ENCODE measurements around the gene ALKBH7. TPM values are rescaled to one million over a fixed set of nuclear protein-coding genes. Genes with fewer than 3 reads are reported as not detected.
A peak's percentile ranks its signal among the peaks of the same experiment; 100 is the strongest.

The ALKBH7 gene
- total and polyA plus RNA-seq, 2 donors from 2014 or later, result 70.3 to 175 TPM

DNA sequence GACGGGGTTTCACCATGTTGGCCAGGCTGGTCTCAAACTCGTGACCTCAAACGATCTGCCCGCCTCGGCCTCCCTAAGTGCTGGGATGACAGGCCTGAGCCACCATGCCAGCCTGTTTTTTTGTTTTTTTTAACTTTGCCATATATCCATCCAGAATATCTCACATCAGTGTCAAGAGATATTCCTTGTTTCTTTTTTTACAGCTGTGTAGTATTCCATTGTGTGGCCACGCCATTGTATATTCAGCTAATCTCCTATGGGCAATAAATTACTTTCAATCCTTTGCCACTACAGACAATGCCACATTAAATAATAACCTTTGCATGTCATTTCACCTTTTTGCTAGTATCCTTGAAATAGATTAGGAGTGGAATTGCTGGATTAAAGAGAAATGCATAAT, 36.8 kb downstream of the ALKBH7 start:
- TF ChIP-seq, protein P1, sequence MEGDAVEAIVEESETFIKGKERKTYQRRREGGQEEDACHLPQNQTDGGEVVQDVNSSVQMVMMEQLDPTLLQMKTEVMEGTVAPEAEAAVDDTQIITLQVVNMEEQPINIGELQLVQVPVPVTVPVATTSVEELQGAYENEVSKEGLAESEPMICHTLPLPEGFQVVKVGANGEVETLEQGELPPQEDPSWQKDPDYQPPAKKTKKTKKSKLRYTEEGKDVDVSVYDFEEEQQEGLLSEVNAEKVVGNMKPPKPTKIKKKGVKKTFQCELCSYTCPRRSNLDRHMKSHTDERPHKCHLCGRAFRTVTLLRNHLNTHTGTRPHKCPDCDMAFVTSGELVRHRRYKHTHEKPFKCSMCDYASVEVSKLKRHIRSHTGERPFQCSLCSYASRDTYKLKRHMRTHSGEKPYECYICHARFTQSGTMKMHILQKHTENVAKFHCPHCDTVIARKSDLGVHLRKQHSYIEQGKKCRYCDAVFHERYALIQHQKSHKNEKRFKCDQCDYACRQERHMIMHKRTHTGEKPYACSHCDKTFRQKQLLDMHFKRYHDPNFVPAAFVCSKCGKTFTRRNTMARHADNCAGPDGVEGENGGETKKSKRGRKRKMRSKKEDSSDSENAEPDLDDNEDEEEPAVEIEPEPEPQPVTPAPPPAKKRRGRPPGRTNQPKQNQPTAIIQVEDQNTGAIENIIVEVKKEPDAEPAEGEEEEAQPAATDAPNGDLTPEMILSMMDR (IDR thresholded peaks at IDR 0.05; ENCODE audit: borderline replicate concordance, extremely low read depth, insufficient read depth), result no peak
- Histone ChIP-seq H3K27me3 (ENCODE audit: control insufficient read depth, insufficient read depth, low read length) (no peaks in the 10 kb centered on the region), H3K36me3 (ENCODE audit: control insufficient read depth in 2 of 3, insufficient read depth in 3 of 3, low read length in 3 of 3) (peaks cover 0 to 3% (median 0%) of the 10 kb centered on the region in 3 donors), H3K27ac (ENCODE audit: low read depth in 2 of 2, low read length in 2 of 2) (no peak overlapping the region), H3K4me1 (ENCODE audit: control insufficient read depth in 2 of 3, insufficient read depth in 2 of 3, low read depth in 1 of 3, low read length in 3 of 3) (peaks cover 0 to 6% (median 0%) of the 10 kb centered on the region in 3 donors), H3K9ac (ENCODE audit: low read length in 3 of 3) (no peak overlapping the region), H3K4me3 (ENCODE audit: low read length in 3 of 3) (no peak overlapping the region), H3K9me3 (ENCODE audit: control insufficient read depth in 2 of 3, insufficient read depth in 1 of 3, low read length in 3 of 3) (no peaks in the 10 kb centered on the region)
- DNase-seq (no peak), FAIRE-seq (no peak)
- intact Hi-C loops (cut with DNase I), result no loop called here

DNA sequence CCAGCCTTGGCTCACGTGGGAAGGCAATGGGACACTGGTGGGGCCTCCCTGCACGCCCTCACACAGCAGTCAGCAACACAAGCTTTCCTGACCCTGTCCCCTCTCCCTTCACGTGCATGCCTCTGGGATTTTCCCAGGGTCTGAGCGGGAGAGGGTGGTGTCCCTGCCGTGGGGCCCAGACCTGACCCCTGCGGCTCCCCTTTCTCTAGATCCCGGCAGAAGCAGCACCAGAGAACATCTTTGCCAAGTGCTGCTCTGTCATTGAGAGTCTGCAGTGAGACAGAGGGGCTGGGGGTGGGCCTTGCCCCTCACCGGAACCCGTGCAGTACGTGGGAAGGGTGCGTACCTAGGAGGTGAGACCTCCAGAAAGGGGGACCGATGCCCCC, 39.5 kb downstream of the ALKBH7 start:
- H3K4me3 ChIP-seq (ENCODE audit: low read length in 3 of 3), result no peak overlapping the region
- H3K36me3 ChIP-seq (ENCODE audit: control insufficient read depth in 2 of 3, insufficient read depth in 3 of 3, low read length in 3 of 3), result peaks cover 0 to 17% (median 6%) of the 10 kb centered on the region in 3 donors
- no peak overlapping the region for H3K27ac ChIP-seq (ENCODE audit: low read depth in 2 of 2, low read length in 2 of 2)
- no peak for DNase-seq
- H3K27me3 ChIP-seq (ENCODE audit: control insufficient read depth, insufficient read depth, low read length), result no peaks in the 10 kb centered on the region
- TF ChIP-seq, protein P1 (IDR thresholded peaks at IDR 0.05; ENCODE audit: borderline replicate concordance, extremely low read depth, insufficient read depth), result no peak
- no peak for FAIRE-seq
- no peak overlapping the region for H3K9ac ChIP-seq (ENCODE audit: low read length in 3 of 3)
- intact Hi-C loops (cut with DNase I), result no loop called here
- H3K9me3 ChIP-seq (ENCODE audit: control insufficient read depth in 2 of 3, insufficient read depth in 1 of 3, low read length in 3 of 3), result no peaks in the 10 kb centered on the region
- H3K4me1 ChIP-seq (ENCODE audit: control insufficient read depth in 2 of 3, insufficient read depth in 2 of 3, low read depth in 1 of 3, low read length in 3 of 3), result peaks cover 0 to 6% (median 0%) of the 10 kb centered on the region in 3 donors

DNA sequence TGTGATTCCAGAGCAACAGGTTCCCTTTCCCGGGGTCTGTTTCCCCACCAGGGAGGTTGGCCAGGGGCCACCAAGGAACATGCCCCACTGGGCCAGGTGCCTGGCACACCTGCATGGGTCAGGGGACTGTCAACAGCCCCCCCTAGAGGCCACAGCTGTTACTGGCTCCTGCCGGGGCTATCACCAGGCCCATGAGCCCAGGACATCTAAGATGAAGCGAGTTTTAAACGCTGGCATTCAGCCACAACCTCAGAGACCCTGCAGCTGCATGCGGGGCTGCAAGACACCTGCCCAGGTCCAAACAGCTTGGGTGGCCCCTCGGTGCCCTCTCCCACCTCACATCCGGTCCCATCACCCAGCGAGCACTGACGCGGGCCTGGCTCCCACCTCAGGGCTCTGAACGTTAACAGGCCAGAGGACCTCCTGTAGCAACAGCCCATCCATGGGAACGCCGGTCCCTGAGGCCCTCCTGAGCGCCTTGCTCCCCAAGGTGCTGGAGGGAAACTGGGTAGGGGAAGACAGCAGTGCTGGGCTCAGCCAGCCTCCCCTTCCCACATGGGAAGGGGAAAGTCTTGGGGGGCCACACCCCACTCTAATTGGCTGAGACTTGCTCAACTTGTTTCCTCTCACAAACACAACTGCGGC, 40.0 kb downstream of the ALKBH7 start:
- no peak for FAIRE-seq
- peaks cover 0 to 22% (median 9%) of the 10 kb centered on the region in 3 donors for H3K36me3 ChIP-seq (ENCODE audit: control insufficient read depth in 2 of 3, insufficient read depth in 3 of 3, low read length in 3 of 3)
- no peaks in the 10 kb centered on the region for H3K9me3 ChIP-seq (ENCODE audit: control insufficient read depth in 2 of 3, insufficient read depth in 1 of 3, low read length in 3 of 3)
- TF ChIP-seq, protein P1 (IDR thresholded peaks at IDR 0.05; ENCODE audit: borderline replicate concordance, extremely low read depth, insufficient read depth), result peak; percentile 53
- peak overlapping the region in 1 of 2 donors; percentile 32 for H3K27ac ChIP-seq (ENCODE audit: low read depth in 2 of 2, low read length in 2 of 2)
- no peak overlapping the region for H3K4me3 ChIP-seq (ENCODE audit: low read length in 3 of 3)
- H3K9ac ChIP-seq (ENCODE audit: low read length in 3 of 3), result no peak overlapping the region
- H3K4me1 ChIP-seq (ENCODE audit: control insufficient read depth in 2 of 3, insufficient read depth in 2 of 3, low read depth in 1 of 3, low read length in 3 of 3), result peaks cover 0 to 6% (median 0%) of the 10 kb centered on the region in 3 donors
- no peaks in the 10 kb centered on the region for H3K27me3 ChIP-seq (ENCODE audit: control insufficient read depth, insufficient read depth, low read length)
- DNase-seq, result peak in 3 of 5 donors; percentile 47 to 65 (median 56)
- intact Hi-C loops (cut with DNase I), result no loop called here

Data from kidney (tissue), 14 donors.